KMS-11 (cell line): ENCODE results near the gene PDE6G.

Source experiments
- H2AFZ ChIP-seq: fragments of 200-600 bp; sonication (generic); 2 replicates; pipeline ENCODE4 v1.6.1; 2016; ENCODE audit warnings: antibody characterized with exemption, mixed run types, low read depth
- H3K27ac ChIP-seq: fragments of 200-600 bp; sonication (generic); 2 replicates; pipeline ENCODE4 v1.6.1; 2016; ENCODE audit warnings: mild to moderate bottlenecking, mixed run types
- H3K27me3 ChIP-seq: fragments of 200-600 bp; sonication (generic); 2 replicates; pipeline ENCODE4 v1.6.1; 2017; ENCODE audit warnings: mild to moderate bottlenecking, low read depth, mixed run types, moderate library complexity; ENCODE audit not compliant: insufficient read depth
- H3K36me3 ChIP-seq: fragments of 200-600 bp; sonication (generic); 2 replicates; pipeline ENCODE4 v1.6.1; 2017; ENCODE audit warnings: mild to moderate bottlenecking, mixed run types; ENCODE audit not compliant: insufficient read depth
- H3K4me1 ChIP-seq: fragments of 200-600 bp; sonication (generic); 2 replicates; pipeline ENCODE4 v1.6.1; 2016; ENCODE audit warnings: mild to moderate bottlenecking, low read depth, mixed run types; ENCODE audit not compliant: poor library complexity, severe bottlenecking
- H3K4me2 ChIP-seq: fragments of 200-600 bp; sonication (generic); 2 replicates; pipeline ENCODE4 v1.7.0; 2016; ENCODE audit warnings: mild to moderate bottlenecking, mixed run types
- H3K4me3 ChIP-seq: fragments of 200-600 bp; sonication (generic); IDR thresholded peaks from 2 replicates; pipeline ENCODE4 v1.6.1; 2017; ENCODE audit warnings: low read depth, low read length, mixed read lengths; ENCODE audit not compliant: insufficient read depth
- H3K79me2 ChIP-seq: fragments of 200-600 bp; sonication (generic); 2 replicates; pipeline ENCODE4 v1.6.1; 2016; ENCODE audit warnings: low read depth, mixed run types; ENCODE audit not compliant: insufficient read depth
- H3K9ac ChIP-seq: fragments of 200-600 bp; sonication (generic); 2 replicates; pipeline ENCODE4 v1.6.1; 2016; ENCODE audit warnings: mild to moderate bottlenecking, mixed run types
- H4K20me1 ChIP-seq: fragments of 200-600 bp; sonication (generic); 2 replicates; pipeline ENCODE4 v1.6.1; 2016; ENCODE audit warnings: mild to moderate bottlenecking, mixed run types; ENCODE audit not compliant: insufficient read depth
- TF ChIP-seq, protein P1 (sequence below): fragments of 200-600 bp; sonication (generic); conservative IDR thresholded peaks from 2 replicates; pipeline ENCODE4 v1.6.1; 2017; ENCODE audit warnings: low read depth, mild to moderate bottlenecking, antibody characterized with exemption, low read length, moderate library complexity, mixed read lengths

Gene PDE6G

DNA sequence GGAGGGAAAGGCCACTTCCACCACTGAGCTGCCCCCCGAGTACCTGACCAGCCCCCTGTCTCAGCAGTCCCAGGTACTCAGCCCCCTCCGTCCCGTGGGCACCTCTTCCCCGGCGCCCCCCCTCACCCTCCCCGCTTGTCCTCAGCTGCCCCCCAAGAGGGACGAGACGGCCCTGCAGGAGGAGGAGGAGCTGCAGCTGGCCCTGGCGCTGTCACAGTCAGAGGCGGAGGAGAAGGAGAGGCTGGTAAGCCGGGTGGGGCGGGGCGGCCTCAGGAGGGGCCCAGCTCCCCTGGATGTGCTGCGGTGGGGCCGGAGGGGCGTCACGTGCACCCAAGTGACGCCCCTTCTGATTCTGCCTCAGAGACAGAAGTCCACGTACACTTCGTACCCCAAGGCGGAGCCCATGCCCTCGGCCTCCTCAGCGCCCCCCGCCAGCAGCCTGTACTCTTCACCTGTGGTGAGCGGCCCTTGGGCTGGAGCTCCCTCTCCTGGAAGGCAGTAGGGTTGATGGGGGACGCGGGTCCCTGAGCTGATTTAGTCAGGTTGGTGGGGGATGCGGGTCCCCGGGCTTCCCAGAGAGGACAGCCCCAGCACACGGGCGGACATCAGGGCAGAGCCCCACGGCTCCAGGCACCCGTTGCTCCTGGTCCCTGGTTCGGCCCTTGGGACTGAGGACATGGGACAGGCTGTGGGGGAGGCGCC lies 37.3 kb upstream of the PDE6G start:
- no peaks in the 10 kb centered on the region for H3K27me3 ChIP-seq
- no peaks in the 10 kb centered on the region for H3K4me1 ChIP-seq
- no peaks in the 10 kb centered on the region; the same call in 1 of the 2 replicates for H3K36me3 ChIP-seq
- TF ChIP-seq, protein P1, sequence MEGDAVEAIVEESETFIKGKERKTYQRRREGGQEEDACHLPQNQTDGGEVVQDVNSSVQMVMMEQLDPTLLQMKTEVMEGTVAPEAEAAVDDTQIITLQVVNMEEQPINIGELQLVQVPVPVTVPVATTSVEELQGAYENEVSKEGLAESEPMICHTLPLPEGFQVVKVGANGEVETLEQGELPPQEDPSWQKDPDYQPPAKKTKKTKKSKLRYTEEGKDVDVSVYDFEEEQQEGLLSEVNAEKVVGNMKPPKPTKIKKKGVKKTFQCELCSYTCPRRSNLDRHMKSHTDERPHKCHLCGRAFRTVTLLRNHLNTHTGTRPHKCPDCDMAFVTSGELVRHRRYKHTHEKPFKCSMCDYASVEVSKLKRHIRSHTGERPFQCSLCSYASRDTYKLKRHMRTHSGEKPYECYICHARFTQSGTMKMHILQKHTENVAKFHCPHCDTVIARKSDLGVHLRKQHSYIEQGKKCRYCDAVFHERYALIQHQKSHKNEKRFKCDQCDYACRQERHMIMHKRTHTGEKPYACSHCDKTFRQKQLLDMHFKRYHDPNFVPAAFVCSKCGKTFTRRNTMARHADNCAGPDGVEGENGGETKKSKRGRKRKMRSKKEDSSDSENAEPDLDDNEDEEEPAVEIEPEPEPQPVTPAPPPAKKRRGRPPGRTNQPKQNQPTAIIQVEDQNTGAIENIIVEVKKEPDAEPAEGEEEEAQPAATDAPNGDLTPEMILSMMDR, result no peak
- no peak overlapping the region for H3K27ac ChIP-seq
- no peaks in the 10 kb centered on the region for H4K20me1 ChIP-seq
- H3K79me2 ChIP-seq, result no peaks in the 10 kb centered on the region
- H3K9ac ChIP-seq, result no peak overlapping the region
- H3K4me2 ChIP-seq, result no peak overlapping the region
- no peak overlapping the region for H2AFZ ChIP-seq
- no peak overlapping the region for H3K4me3 ChIP-seq

DNA sequence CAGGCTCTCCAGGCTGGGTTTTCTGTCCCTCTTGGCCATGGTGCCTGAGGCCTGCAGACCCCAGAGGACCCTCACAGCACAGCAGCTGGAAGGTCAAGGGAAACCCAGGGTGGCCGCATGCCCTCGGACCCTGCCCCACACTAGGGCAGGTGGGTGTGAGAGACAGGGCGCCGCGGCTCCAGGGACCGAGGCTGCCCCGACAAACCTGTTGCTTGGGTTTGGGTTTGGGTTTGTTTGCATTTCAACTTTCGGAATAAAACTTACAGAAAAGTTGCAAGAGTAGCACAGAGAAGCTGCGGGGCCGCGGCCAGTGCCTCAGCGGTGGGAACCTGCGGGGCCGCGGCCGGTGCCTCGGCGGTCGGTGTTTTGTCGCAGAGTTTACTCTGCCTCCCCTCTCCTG lies 35.3 kb upstream of the PDE6G start:
- Histone ChIP-seq H3K79me2 (peaks cover 3% of the 10 kb centered on the region; the same call in 1 of the 2 replicates), H2AFZ (no peak overlapping the region)
- TF ChIP-seq, protein P1, result no peak

DNA sequence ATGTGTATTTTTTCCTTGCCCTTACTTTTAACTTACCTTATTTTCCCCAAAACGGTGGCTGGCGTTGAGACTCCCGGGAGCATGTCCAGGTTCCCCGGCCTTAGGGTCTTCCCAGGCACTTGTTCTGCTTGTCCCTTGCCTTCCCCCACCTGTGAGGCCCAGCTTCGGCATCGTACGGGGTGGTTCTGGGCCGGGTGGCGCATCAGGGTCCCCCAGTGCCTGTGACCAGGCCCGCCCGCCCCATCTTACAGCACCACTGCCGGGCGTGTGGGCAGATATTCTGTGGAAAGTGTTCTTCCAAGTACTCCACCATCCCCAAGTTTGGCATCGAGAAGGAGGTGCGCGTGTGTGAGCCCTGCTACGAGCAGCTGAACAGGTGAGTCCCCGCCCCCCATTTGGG lies 34.9 kb upstream of the PDE6G start:
- Histone ChIP-seq H3K9ac (no peak overlapping the region), H3K79me2 (peaks cover 8% of the 10 kb centered on the region), H4K20me1 (no peaks in the 10 kb centered on the region)

More for the DNA sequence above, 35.3 kb upstream of the PDE6G start:
- H3K27me3 ChIP-seq, result no peaks in the 10 kb centered on the region
- H3K4me3 ChIP-seq, result no peak overlapping the region
- no peak overlapping the region for H3K27ac ChIP-seq
- no peak overlapping the region for H3K4me2 ChIP-seq
- H4K20me1 ChIP-seq, result no peaks in the 10 kb centered on the region
- H3K36me3 ChIP-seq, result peaks cover 4% of the 10 kb centered on the region; the same call in 1 of the 2 replicates
- no peak overlapping the region for H3K9ac ChIP-seq
- no peaks in the 10 kb centered on the region for H3K4me1 ChIP-seq

DNA sequence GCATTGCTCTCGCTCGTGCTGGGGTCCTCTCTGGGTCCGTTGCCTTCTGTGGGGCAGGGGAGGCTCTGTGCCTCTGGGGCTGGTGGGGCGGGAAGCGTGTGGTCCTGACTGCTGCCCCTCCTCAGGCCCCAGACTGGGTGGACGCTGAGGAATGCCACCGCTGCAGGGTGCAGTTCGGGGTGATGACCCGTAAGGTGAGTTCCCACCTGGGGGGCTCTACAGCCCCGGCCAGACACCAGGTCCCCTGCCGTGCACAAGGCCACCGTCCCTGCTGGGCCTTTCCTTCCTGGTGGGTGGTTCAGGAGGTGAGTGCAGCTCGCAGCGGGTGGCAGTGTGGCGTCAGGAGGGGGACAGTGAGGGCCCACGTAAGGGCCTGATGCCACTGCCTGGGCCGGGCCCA lies 34.2 kb upstream of the PDE6G start:
- Histone ChIP-seq H3K9ac (no peak overlapping the region), H3K79me2 (peaks cover 14% of the 10 kb centered on the region), H3K36me3 (peaks cover 12% of the 10 kb centered on the region; the same call in 1 of the 2 replicates), H3K4me2 (no peak overlapping the region), H3K27ac (no peak overlapping the region), H2AFZ (no peak overlapping the region), H4K20me1 (no peaks in the 10 kb centered on the region), H3K4me3 (no peak overlapping the region), H3K4me1 (peaks cover 7% of the 10 kb centered on the region), H3K27me3 (no peaks in the 10 kb centered on the region)
- TF ChIP-seq, protein P1, result no peak

More for the DNA sequence above, 34.9 kb upstream of the PDE6G start:
- Histone ChIP-seq H3K27ac (no peak overlapping the region), H3K36me3 (peaks cover 5% of the 10 kb centered on the region; the same call in 1 of the 2 replicates), H3K4me3 (no peak overlapping the region), H3K27me3 (no peaks in the 10 kb centered on the region), H3K4me1 (peaks cover under 1% of the 10 kb centered on the region), H3K4me2 (no peak overlapping the region), H2AFZ (no peak overlapping the region)
- TF ChIP-seq, protein P1, result no peak
